Mesothelial cell of epicardium (in vitro differentiated cells): Measurements from ENCODE around the gene CARMIL3. TPM values are rescaled to one million over a fixed set of nuclear protein-coding genes. Genes with fewer than 3 reads are reported as not detected.
"Not testable (repeated sequence)": the region's sequence is repeated elsewhere in the genome, so short reads cannot be mapped to it uniquely, and the experiment has no call there.

Experiments used
- DNase-seq, 2 experiments: peaks; one replicate each; pipeline ENCODE4 v3.0.0; 2021; ENCODE audit warnings: low spot score in 2 of 2; ENCODE audit not compliant: unreplicated experiment in 2 of 2
- H3K27ac Mint-ChIP-seq: 2 replicates; pipeline ENCODE4 v1.8.0; 2021; ENCODE audit warnings: mixed read lengths
- H3K27me3 Mint-ChIP-seq: 2 replicates; pipeline ENCODE4 v1.8.0; 2021; ENCODE audit warnings: low read depth, mixed read lengths
- H3K36me3 Mint-ChIP-seq: 2 replicates; pipeline ENCODE4 v1.8.0; 2021; ENCODE audit warnings: mixed read lengths
- H3K4me1 Mint-ChIP-seq: 2 replicates; pipeline ENCODE4 v1.8.0; 2021; ENCODE audit warnings: mixed read lengths
- H3K4me3 Mint-ChIP-seq: 2 replicates; pipeline ENCODE4 v1.8.0; 2021; ENCODE audit warnings: mild to moderate bottlenecking, moderate library complexity, mixed read lengths
- H3K9me3 Mint-ChIP-seq: 2 replicates; pipeline ENCODE4 v1.8.0; 2021; ENCODE audit warnings: mixed read lengths
- CTCF ChIP-seq: fragments of 200-600 bp; sonication (generic); IDR thresholded peaks from one replicate; pipeline ENCODE4 v1.5.0; 2021; ENCODE audit warnings: antibody characterized with exemption; ENCODE audit not compliant: unreplicated experiment
- total RNA-seq: library from RNA; stranded (reverse); gene quantifications from 3 replicates; pipeline ENCODE4 v1.2.1, GENCODE V29; 2021

The CARMIL3 gene
- total RNA-seq, 1 donor from 2014 or later, result 1.1 TPM

- TF ChIP-seq CTCF, result no peak
- Mint-ChIP-seq H3K36me3 (no peaks in the 10 kb centered on the region), H3K4me3 (no peak overlapping the region), H3K27me3 (peaks cover 11% of the 10 kb centered on the region), H3K9me3 (no peaks in the 10 kb centered on the region), H3K4me1 (peaks cover 11% of the 10 kb centered on the region), H3K27ac (no peak overlapping the region)
- DNase-seq, result no peak
These were observed 13.1 kb upstream of the CARMIL3 start for GRCh38 chr14:24038686-24039085.

DNA sequence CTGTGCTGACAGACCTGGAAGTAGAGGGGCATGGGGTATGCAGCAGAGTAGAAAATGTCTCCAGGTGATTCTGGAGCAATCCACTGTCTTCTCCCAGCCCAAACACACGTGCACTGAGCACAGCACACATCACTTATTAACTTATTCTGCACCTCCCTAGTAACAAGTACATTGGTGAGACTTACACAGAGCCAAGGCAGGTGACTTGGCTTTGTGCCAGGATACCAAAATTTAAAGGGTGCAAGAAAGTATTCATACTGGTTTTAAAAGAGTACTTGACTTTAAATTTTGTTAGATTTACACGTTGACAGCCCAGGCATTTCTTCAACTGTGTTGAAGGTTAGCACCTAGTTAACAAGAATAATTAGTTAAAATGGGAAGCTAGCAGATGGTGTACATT, 11.1 kb upstream of the CARMIL3 start:
- Mint-ChIP-seq H3K9me3 (no peaks in the 10 kb centered on the region), H3K27me3 (peaks cover 19% of the 10 kb centered on the region), H3K4me1 (peaks cover 10% of the 10 kb centered on the region), H3K4me3 (no peak overlapping the region), H3K36me3 (no peaks in the 10 kb centered on the region), H3K27ac (no peak overlapping the region)
- DNase-seq, result no peak
- no peak for TF ChIP-seq CTCF

- H3K9me3 Mint-ChIP-seq, result no peaks in the 10 kb centered on the region
- no peak for DNase-seq
- H3K4me3 Mint-ChIP-seq, result no peak overlapping the region
- no peaks in the 10 kb centered on the region for H3K4me1 Mint-ChIP-seq
- H3K36me3 Mint-ChIP-seq, result no peaks in the 10 kb centered on the region
- no peak overlapping the region for H3K27ac Mint-ChIP-seq
- no peak for TF ChIP-seq CTCF
- H3K27me3 Mint-ChIP-seq, result peaks cover 30% of the 10 kb centered on the region
These were observed 9.1 kb upstream of the CARMIL3 start for GRCh38 chr14:24042746-24043145.

GRCh38 chr14:24049002-24049401, 2.8 kb upstream of the CARMIL3 start:
- H3K9me3 Mint-ChIP-seq, H3K4me3 Mint-ChIP-seq, H3K36me3 Mint-ChIP-seq, H3K27ac Mint-ChIP-seq, DNase-seq: not testable (repeated sequence)
- Mint-ChIP-seq H3K27me3 (peaks cover 66% of the 10 kb centered on the region), H3K4me1 (peaks cover 16% of the 10 kb centered on the region)

GRCh38 chr14:24050753-24051152, 1.1 kb upstream of the CARMIL3 start:
- H3K9me3 Mint-ChIP-seq, H3K27ac Mint-ChIP-seq, H3K36me3 Mint-ChIP-seq, DNase-seq: not testable (repeated sequence)
- H3K27me3 Mint-ChIP-seq, result peaks cover 71% of the 10 kb centered on the region
- peak overlapping the region; percentile 69 for H3K4me3 Mint-ChIP-seq
- H3K4me1 Mint-ChIP-seq, result peaks cover 16% of the 10 kb centered on the region

- H3K4me3 Mint-ChIP-seq, result peak overlapping the region; percentile 69
- H3K4me1 Mint-ChIP-seq, result peaks cover 16% of the 10 kb centered on the region
- no peaks in the 10 kb centered on the region for H3K9me3 Mint-ChIP-seq
- no peak for DNase-seq
- H3K27ac Mint-ChIP-seq, result peak overlapping the region; percentile 13
- no peak for TF ChIP-seq CTCF
- peaks cover 70% of the 10 kb centered on the region for H3K27me3 Mint-ChIP-seq
- no peaks in the 10 kb centered on the region for H3K36me3 Mint-ChIP-seq
These were observed 527 bp upstream of the CARMIL3 start for GRCh38 chr14:24051176-24051788.
